GM12872 (cell line): Measurements from ENCODE around the gene SMARCA4.

ENCODE experiments used
- TF ChIP-seq, protein P1 (sequence below): IDR thresholded peaks from 3 replicates; pipeline ENCODE4 v1.5.1; 2011; ENCODE audit warnings: low read depth, mild to moderate bottlenecking, low read length, moderate library complexity; ENCODE audit not compliant: insufficient read depth

The SMARCA4 gene

DNA sequence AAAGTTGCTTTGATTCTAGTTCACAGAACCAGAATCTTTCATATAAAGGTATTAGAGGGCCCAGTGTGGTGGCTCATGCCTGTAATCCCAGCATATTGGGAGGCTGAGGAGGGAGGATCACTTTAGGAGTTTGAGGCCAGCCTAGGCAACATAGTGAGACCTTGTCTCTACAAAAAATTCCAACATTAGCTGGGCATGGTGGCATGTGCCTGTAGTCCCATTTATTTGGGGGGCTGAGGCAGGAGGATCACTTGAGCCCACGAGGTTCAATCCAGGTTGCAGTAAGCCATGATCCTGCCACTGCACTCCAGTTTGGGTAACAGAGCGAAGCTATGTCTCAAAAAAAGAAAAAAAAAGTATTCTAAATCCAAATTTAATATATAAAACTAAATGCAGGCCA lies 137.5 kb downstream of the SMARCA4 start:
- TF ChIP-seq, protein P1, sequence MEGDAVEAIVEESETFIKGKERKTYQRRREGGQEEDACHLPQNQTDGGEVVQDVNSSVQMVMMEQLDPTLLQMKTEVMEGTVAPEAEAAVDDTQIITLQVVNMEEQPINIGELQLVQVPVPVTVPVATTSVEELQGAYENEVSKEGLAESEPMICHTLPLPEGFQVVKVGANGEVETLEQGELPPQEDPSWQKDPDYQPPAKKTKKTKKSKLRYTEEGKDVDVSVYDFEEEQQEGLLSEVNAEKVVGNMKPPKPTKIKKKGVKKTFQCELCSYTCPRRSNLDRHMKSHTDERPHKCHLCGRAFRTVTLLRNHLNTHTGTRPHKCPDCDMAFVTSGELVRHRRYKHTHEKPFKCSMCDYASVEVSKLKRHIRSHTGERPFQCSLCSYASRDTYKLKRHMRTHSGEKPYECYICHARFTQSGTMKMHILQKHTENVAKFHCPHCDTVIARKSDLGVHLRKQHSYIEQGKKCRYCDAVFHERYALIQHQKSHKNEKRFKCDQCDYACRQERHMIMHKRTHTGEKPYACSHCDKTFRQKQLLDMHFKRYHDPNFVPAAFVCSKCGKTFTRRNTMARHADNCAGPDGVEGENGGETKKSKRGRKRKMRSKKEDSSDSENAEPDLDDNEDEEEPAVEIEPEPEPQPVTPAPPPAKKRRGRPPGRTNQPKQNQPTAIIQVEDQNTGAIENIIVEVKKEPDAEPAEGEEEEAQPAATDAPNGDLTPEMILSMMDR: no peak

DNA sequence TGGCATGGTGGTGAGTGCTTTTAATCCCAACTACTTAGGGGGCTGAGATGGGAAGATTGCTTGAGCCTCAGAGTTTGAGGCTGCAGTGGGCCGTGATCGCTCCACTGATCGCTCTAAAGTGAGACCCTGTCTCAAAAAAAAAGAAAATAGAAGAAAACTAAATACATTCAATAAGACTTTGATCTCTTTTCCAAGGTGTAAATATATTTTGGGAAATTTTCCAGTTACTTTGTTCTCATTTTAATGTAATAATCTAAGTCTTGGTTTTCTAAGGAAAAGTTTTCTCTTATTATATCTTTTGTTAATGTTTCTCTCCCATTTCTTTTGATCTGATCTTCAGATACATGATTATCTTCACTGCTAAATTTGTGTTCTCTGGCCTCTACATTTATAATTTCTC lies 138.0 kb downstream of the SMARCA4 start:
- TF ChIP-seq, protein P1: no peak

DNA sequence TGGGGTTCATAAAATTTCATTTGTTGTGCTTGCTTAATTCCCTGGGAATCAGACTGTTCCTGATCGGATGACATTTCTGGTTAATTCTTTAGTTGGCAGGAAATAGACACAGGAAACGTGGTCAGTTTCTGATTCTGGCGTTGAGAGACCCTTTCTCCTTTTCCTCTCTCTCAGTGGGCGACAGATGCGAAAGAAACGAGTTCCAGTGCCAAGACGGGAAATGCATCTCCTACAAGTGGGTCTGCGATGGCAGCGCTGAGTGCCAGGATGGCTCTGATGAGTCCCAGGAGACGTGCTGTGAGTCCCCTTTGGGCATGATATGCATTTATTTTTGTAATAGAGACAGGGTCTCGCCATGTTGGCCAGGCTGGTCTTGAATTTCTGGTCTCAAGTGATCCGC lies 139.2 kb downstream of the SMARCA4 start:
- TF ChIP-seq, protein P1: no peak

DNA sequence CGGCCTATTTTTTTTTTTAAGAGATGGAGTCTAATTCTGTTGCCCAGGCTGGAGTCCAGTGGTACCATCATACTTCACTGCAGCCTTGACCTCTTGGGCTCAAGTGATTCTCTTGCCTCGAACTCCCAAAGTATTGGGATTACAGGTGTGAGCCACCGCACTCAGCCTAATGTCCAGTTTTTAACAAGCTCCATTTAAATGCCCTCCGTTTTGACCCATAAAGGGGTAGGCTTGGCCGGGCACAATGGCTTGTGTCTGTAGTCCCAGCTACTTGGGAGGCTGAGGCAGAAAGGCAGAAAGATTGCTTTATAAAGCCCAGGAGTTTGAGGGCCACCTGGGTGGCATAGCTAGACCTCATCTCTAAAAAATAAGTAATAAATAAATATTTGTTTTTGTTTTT lies 140.2 kb downstream of the SMARCA4 start:
- TF ChIP-seq, protein P1: no peak

DNA sequence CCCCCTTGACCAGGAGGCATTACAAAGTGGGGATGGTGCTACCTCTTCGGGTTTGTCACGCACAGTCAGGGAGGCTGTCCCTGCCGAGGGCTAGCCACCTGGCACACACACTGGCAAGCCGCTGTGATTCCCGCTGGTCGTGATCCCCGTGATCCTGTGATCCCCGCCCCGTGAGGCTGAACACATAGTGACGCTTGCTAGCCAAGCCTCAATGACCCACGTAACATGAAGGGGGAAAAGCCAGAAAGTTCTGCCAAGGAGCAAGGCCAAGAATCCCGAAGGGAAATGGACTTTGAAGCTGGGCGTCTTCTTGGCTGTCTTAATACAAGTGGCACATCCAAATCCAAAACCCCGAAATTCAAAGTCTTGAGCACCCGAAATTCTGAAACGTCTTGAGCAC lies 142.1 kb downstream of the SMARCA4 start:
- TF ChIP-seq, protein P1: no peak

DNA sequence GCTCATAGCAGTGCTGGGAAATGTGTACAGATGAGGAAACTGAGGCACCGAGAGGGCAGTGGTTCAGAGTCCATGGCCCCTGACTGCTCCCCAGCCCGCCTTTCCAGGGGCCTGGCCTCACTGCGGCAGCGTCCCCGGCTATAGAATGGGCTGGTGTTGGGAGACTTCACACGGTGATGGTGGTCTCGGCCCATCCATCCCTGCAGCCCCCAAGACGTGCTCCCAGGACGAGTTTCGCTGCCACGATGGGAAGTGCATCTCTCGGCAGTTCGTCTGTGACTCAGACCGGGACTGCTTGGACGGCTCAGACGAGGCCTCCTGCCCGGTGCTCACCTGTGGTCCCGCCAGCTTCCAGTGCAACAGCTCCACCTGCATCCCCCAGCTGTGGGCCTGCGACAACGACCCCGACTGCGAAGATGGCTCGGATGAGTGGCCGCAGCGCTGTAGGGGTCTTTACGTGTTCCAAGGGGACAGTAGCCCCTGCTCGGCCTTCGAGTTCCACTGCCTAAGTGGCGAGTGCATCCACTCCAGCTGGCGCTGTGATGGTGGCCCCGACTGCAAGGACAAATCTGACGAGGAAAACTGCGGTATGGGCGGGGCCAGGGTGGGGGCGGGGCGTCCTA lies 144.3 kb downstream of the SMARCA4 start:
- TF ChIP-seq, protein P1: no peak

DNA sequence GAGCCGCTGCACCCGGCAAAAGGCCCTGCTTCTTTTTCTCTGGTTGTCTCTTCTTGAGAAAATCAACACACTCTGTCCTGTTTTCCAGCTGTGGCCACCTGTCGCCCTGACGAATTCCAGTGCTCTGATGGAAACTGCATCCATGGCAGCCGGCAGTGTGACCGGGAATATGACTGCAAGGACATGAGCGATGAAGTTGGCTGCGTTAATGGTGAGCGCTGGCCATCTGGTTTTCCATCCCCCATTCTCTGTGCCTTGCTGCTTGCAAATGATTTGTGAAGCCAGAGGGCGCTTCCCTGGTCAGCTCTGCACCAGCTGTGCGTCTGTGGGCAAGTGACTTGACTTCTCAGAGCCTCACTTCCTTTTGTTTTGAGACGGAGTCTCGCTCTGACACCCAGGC lies 145.6 kb downstream of the SMARCA4 start:
- TF ChIP-seq, protein P1: no peak

DNA sequence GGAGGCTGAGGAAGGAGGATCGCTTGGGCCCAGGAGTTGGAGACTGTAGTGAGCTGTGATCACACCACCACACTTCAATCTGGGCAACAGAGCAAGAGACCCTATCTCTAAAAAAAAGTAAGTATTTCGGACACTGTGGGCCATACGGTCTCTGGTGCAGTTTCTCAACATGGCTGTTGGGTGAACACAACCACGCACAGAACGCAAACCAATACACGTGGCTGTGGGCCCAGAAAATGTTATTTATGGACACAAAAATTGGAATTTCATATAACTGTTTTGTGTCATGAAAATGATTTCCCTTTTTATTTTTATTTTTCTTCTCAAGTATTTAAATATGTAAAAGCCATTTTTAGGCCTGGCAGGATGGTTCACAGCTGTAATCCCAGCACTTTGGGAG lies 147.9 kb downstream of the SMARCA4 start:
- TF ChIP-seq, protein P1: no peak
